NT2/D1 (cell line): ENCODE measurements around the gene GLRA1.

Experiments
- SUZ12 ChIP-seq: IDR thresholded peaks from 2 replicates; pipeline ENCODE4 v1.6.1; 2011; ENCODE audit not compliant: insufficient read length, insufficient read depth; ENCODE audit errors: extremely low read depth
- YY1 ChIP-seq: IDR thresholded peaks from 2 replicates; pipeline ENCODE4 v1.6.1; 2011; ENCODE audit not compliant: insufficient read length, insufficient read depth

DNA sequence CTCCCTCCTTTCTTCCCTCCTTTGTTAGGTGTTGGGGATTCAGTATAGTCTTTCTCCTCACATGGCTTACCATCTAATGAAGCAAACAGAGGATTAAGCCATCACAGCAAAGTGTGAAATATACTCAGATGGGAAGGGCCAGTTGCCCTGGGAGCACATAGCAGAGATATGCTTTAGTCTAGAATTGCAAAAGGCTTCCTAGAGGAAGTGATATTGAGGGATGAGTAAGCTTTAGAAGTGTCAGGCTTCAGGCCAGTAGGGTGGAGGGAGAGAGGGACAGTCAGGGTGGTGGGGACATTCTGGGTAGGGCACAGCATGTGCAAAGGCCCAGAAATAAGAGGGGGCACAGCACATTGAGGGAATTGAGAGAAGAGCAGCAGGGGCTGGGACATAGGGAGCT lies 46.2 kb upstream of the GLRA1 start:
- TF ChIP-seq YY1 = no peak
- TF ChIP-seq SUZ12 = no peak
